Suprapubic skin (tissue), 3 donors: ENCODE measurements around the gene IGF2BP2.

Experiments used
- CTCF ChIP-seq, 2 donors: fragments of 200-600 bp in 1 of 2; fragments of 450-650 bp in 1 of 2; sonication (generic) in 1 of 2; IDR thresholded peaks; one replicate each; pipeline ENCODE4 v1.5.1; 2016 to 2019; ENCODE audit warnings: antibody characterized with exemption in 2 of 2, mild to moderate bottlenecking in 1 of 2, moderate library complexity in 1 of 2
- POLR2A ChIP-seq, 2 donors: fragments of 450-650 bp; IDR thresholded peaks; one replicate each; pipeline ENCODE4 v1.6.1; 2017; ENCODE audit warnings: antibody characterized with exemption in 2 of 2, mild to moderate bottlenecking in 2 of 2, moderate library complexity in 2 of 2

- TF ChIP-seq CTCF (IDR thresholded peaks at IDR 0.05), result no peak
- TF ChIP-seq POLR2A (IDR thresholded peaks at IDR 0.05), result no peak
These were observed 187.5 kb downstream of the IGF2BP2 start for GRCh38 chr3:185637388-185637787.
